NK-92 treated with Interleukin-12 subunit alpha and Interleukin-12 subunit beta, amount 100 ng/mL, for 24 hours (cell line): ENCODE measurements around the gene SHKBP1.

Experiments
- DNase-seq: peaks from one replicate; lab custom pipeline; 2025; lab: John Stamatoyannopoulos, UW

Gene SHKBP1

DNA sequence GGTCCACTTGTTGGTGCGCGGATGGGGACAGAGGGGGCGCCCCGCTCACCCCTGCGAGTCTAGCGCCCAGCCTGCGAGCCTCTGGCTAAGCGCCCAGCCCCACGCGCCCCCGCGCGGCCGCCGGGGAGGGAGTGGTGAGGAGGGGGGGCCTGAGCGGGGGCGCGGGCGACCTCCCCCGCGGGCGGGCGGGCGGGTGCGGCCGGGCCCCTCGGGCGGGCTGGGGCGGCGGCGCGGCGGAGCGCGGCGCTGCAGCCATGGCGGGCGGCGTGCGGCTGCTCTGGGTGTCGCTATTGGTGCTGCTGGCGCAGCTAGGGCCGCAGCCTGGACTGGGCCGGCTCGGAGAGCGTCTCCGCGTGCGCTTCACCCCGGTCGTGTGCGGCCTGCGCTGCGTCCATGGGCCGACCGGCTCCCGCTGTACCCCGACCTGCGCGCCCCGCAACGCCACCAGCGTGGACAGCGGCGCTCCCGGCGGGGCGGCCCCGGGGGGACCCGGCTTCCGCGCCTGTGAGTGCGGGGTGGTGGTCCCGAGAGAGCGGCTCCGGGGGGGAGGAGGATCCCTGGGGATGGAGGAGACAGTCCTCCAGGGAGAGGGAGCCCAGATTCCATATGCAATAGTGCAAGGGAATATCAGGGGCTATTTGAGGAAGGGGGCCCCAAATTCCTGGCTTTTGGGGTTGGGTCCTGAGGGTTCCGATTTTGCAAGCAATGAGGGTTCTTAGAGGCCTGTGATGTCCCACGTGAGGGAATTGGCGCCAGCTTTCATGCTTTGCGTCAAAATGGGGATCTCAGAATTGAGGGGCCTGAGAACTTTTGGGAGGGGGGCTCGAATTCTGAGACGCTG, 24.7 kb downstream of the SHKBP1 start, which contains the start of gene LTBP4:
LTBP4 (plus strand) TSS at position 236 of the 841 bp plus-strand sequence; CDS start at position 255, 19 bp downstream.
- DNase-seq, result no peak

DNA sequence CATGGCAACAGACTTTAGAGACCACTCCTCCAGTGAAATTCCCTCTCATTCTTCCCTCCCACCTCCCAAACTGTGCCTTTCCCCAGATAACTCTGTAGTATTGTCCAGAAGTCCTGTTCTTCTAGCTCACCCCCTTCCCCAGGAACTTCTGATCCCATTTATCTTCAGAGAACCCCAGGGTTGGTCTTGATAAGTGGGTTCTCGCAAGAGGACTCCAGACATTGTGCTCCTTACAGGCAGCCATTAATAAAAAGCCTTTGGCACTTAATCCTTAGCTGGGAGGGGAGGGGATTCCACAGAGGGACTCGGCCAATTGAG, 26.4 kb downstream of the SHKBP1 start:
- DNase-seq, result no peak

DNA sequence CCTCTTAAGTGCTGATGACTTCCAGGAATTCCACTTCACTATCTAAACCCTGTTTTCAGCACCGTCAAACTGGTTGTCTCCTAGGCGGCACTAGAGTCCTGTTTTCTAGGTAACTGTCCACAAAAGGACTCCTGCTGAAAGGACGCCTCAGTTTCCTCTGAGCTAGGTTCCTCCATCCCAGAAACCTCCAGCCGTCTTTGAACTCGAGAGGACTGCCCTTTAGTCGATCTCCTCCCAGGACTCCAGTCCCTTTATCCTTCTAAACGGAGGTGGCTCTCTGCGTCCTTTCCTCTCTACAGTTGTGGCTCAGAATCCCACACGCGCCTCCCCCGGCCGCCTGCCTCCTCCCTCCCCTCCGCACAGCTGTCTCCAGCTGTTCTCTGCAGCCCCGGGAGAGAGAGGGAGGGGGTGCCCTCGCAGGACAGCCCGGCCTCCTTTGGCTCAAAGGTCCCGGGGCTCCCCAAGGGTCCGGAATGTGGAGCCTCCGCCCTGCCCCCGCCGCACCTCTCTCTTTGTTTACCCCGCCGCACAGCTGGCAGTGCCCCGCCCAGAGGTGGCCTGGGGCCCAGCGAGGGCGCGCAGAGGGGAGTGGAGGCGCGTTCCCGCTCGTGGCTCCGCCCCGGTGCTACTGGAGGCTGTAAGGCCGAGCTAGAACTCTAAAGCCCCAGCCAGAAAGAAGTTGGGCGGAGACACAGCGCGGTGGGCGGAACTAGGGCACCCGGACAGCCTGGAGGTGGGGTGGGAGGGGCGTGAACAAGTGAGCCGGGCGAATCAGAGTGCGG, 26.9 kb downstream of the SHKBP1 start:
- no peak for DNase-seq

- no peak for DNase-seq
Measured at GRCh38 chr19:40604171-40604646, 27.5 kb downstream of the SHKBP1 start.

DNA sequence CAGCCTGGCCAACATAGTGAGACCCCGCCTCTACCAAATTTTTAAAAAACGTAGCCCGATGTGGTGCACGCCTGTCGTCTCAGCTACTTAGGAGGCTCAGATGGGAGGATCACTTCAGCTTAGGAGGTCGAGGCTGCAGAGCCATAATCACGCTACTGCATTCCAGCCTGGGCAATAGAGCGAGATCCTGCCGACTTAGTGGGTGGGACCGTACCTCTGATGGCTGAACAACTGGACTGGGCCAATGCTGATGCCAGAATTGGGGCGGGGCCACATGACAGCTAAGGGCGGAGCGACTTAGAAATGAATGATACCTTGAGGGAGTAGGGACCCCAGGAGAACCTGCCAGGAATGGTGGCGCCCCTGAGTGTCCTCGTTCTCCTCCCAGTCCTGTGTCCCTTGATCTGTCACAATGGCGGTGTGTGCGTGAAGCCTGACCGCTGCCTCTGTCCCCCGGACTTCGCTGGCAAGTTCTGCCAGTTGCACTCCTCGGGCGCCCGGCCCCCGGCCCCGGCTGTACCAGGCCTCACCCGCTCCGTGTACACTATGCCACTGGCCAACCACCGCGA, 28.1 kb downstream of the SHKBP1 start:
- no peak for DNase-seq

- no peak for DNase-seq
Measured at GRCh38 chr19:40605216-40605971, 28.7 kb downstream of the SHKBP1 start.

- DNase-seq, result no peak
Measured at GRCh38 chr19:40607311-40608239, 30.9 kb downstream of the SHKBP1 start.

- no peak for DNase-seq
Measured at GRCh38 chr19:40608240-40608621, 31.6 kb downstream of the SHKBP1 start.

DNA sequence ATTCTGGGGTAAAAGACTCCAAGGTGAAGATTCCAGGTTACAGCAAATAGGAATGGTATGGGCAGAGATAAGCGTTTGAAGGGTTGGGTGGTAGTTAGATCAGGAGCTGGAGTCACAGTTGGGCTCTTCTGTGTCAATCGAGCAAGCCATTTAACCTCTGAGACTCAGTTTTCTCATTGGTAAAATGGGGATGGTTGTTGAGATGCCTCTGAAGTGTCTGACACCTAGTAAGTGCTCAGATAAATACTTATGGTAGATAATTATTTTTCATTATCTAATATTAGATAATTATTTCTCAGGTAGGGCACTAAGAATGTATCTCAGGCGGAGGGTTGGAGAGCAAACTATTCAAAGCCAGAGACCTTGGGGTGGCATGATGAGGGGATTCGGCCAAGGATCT, 32.3 kb downstream of the SHKBP1 start:
- no peak for DNase-seq

- peak; percentile 26 for DNase-seq
Measured at GRCh38 chr19:40609561-40610395, 33.1 kb downstream of the SHKBP1 start.

DNA sequence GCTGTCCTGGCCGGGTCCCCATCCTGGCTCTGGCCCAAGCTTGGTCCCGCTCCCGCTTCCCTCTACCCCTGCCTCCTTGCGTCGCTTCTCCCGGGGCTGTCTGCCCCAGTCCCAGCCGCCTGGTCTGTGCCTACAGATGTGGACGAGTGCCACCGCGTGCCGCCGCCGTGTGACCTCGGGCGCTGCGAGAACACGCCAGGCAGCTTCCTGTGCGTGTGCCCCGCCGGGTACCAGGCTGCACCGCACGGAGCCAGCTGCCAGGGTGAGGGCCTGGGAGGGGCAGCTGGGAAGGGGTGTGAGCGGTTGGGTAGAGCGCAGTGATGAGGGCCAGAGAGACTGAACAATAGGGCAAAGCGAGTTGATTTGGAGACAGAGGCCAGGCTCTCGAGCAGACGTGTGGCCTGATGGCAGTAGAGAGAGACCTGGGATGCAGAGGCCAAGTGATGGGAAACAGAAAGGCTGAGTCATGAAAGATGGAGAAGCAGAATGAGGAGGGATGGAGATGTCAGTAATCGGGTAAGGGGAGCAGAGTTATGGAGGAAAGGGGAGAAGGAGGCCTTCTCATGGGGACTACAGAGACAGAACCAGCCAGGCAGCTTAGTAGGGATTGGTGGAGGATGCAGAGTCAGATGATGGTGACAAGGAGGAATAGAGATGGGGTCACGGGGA, 33.9 kb downstream of the SHKBP1 start:
- DNase-seq, result no peak

- DNase-seq, result no peak
Measured at GRCh38 chr19:40611096-40611495, 34.4 kb downstream of the SHKBP1 start.

DNA sequence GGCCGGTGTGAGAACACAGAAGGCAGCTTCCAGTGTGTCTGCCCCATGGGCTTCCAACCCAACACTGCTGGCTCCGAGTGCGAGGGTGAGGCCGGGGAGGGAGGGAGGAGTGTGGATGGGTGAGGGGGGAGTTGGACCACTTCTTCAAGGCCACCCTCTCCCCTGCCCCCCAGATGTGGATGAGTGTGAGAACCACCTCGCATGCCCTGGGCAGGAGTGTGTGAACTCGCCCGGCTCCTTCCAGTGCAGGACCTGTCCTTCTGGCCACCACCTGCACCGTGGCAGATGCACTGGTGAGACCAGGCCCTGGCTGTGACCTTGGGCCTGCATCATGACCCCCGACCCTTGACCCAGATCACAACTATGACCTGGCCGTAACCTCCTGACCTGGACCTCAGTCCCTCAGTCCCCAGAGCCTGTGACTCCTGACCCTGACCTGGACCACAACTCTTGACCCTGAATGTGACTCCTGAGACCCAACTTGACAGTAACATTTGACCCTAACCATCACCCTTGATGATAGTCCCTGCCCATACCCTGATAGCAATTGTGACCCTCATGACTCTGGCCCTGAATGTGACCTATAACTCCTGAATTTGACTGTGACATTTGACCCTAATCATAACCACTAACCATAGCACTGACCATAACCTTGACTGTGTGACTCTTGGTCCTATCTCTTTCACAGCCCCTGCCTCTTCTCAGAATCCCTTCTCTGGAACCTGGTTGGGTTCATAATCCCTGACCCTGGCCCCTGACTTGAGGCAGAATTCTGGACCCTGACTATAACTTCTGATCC, 35.4 kb downstream of the SHKBP1 start:
- DNase-seq, result no peak

DNA sequence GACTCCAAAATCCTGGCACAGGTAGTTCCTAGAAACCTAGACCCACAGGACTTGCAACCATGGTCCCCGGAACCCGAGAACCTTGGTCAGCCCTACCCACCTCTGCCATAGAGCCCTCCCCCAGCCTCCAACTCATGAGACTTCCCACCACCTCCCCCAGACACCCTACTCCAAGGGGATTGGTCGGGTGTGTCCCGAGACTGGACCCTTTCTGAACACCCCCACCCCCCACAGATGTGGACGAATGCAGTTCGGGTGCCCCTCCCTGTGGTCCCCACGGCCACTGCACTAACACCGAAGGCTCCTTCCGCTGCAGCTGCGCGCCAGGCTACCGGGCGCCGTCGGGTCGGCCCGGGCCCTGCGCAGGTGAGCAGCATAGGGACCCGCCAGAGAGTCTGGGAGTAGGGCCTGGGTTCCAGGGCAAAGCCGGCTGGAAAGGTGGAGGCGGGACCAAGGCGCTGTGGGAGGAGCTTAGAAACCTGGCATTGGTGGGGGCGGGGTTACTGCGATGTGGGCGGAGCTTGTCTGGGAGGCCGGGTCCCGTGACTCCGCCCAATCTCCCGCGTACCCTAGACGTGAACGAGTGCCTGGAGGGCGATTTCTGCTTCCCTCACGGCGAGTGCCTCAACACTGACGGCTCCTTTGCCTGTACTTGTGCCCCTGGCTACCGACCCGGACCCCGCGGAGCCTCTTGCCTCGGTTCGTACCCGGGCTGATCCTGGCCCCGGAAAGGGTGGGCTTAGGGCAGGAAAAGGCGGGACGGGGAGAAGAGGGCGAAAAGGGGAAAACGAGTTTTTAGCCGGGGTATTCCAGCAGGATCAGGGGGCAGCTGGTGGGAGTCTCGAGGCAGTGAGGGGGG, 36.4 kb downstream of the SHKBP1 start:
- DNase-seq, result no peak

DNA sequence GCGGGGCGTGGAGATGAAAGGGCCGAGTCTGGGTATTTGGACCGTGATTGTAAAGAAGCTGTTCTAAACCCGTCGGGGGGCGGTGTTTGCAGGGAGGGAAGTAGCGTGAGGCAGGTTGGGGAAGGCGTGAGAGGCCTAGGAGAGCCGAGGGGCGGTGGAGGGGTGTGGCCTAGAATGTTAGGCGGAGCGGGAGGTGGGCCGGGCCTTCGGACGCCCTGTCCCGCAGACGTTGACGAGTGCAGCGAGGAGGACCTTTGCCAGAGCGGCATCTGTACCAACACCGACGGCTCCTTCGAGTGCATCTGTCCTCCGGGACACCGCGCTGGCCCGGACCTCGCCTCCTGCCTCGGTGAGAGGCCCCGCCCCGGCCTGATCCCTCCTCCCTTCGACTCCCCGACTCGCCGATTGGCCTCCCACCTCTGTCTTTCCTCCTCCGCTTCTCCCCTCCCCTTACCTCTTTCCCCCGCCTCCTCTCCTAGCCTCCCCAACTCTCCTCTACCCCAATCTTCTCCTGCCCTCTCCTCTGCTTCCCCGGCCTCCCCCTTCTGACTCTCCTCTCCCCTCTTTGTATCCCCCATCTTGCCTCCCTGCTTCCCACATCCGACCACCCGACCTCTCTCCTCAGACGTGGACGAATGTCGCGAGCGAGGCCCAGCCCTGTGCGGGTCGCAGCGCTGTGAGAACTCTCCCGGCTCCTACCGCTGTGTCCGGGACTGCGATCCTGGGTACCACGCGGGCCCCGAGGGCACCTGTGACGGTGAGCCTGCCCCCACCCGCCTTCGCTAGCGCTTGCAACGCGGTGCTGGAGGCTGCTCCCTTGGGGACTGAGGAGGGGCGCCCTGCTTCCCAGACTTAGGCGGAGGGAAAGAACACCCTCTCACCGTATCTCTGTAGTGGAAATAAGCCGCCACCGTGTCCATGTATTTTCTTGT, 37.3 kb downstream of the SHKBP1 start:
- DNase-seq, result peak; percentile 11

- no peak for DNase-seq
Measured at GRCh38 chr19:40614622-40615411, 38.1 kb downstream of the SHKBP1 start.
